Ovary (tissue), 9 donors: Measurements from ENCODE around the gene ATAD3B. TPM values are rescaled to one million over a fixed set of nuclear protein-coding genes. Genes with fewer than 3 reads are reported as not detected.

ENCODE experiments used
- DNase-seq, 5 donors: peaks; one replicate each; pipeline ENCODE4 v3.0.0-alpha.2; 2019 to 2020
- H3K27ac ChIP-seq, 2 donors: fragments of 200-600 bp; one replicate each; pipeline versions ENCODE4 v1.5.1 to v1.8.0; 2019 to 2022
- H3K27me3 ChIP-seq: fragments of 200-600 bp; one replicate; pipeline ENCODE4 v1.8.0; 2022
- H3K36me3 ChIP-seq: fragments of 200-600 bp; sonication (generic); one replicate; pipeline ENCODE4 v1.5.1; 2019
- H3K4me1 ChIP-seq: one replicate; pipeline ENCODE4 v1.8.1; 2013; ENCODE audit warnings: mild to moderate bottlenecking, moderate library complexity; ENCODE audit not compliant: insufficient read depth
- H3K4me3 ChIP-seq: fragments of 200-600 bp; sonication (generic); one replicate; pipeline ENCODE4 v1.5.1; 2017
- H3K9me3 ChIP-seq, 2 donors: fragments of 200-600 bp in 1 of 2; sonication (generic) in 1 of 2; one replicate each; pipeline versions ENCODE4 v1.5.1 to v1.8.1; 2013 to 2019; ENCODE audit warnings: mild to moderate bottlenecking in 1 of 2, moderate library complexity in 1 of 2
- CTCF ChIP-seq, 3 donors: fragments of 450-650 bp in 2 of 3; fragments of 200-600 bp in 1 of 3; IDR thresholded peaks; one replicate each; pipeline versions ENCODE4 v1.5.1 to v1.8.0; 2016 to 2022; ENCODE audit warnings: antibody characterized with exemption in 3 of 3, mild to moderate bottlenecking in 1 of 3
- EP300 ChIP-seq: sonication (generic); formaldehyde crosslinking; IDR thresholded peaks from one replicate; pipeline ENCODE4 v1.6.1; 2017; ENCODE audit warnings: antibody characterized with exemption
- POLR2A ChIP-seq: fragments of 450-650 bp; IDR thresholded peaks from one replicate; pipeline ENCODE4 v1.6.1; 2017; ENCODE audit warnings: antibody characterized with exemption, mild to moderate bottlenecking, moderate library complexity
- WGBS, 3 donors: extraction: QIAGEN DNeasy Blood & Tissue Kit in 1 of 3; methylation state at CpG; one replicate each; pipeline versions ENCODE4 v1.1.5 to v1.1.7; 2013 to 2017; 5-methylcytosine and 5-hydroxymethylcytosine counted together
- intact Hi-C, 4 donors: fragments of 100-400 bp; cut with DNase I; formaldehyde crosslinking; loops; one replicate each; pipeline versions ENCODE4 v1.11.0 to v1.15.1; 2022 to 2023
- polyA plus RNA-seq, 2 donors: library from polyadenylated mRNA; stranded (reverse); fragments of 200-250 nt in 1 of 2; fragments of 350-450 nt in 1 of 2; fragmentation: Illumina TruSeq in 1 of 2; extraction: RNeasy Lipid Tissue Mini Kit (QIAGEN cat#74804) in 1 of 2; gene quantifications; one replicate each; pipeline ENCODE4 v1.2.3, GENCODE V29; 2013 to 2014
- total RNA-seq, 7 donors: library from RNA; depleted of rRNA in 2 of 7; stranded (reverse); fragments of >200 nt in 2 of 7; fragmentation: NEBNext Ultra II Directional in 3 of 7; extraction: Animal tissue kit (Norgen Biotek cat#: 25700) in 3 of 7; gene quantifications; one replicate each; pipeline versions ENCODE4 v1.1.0 to v1.2.4, GENCODE V29; 2016 to 2023
- donor health status: DM: no; HTN: no; CAD: no; lungs with moderate emphysema.
- donor health status: DM: no; HTN: no; CAD: no.
- donor health status: Bipolar disorder and iron deficiency.
- donor health status: DM: yes; HTN: yes; CAD: no.
- donor health status: DM: no; HTN: no; CAD: no.
- donor health status: DM: yes; HTN: yes; CAD: no.

ATAD3B gene
- total and polyA plus RNA-seq, 9 donors: 1.0 to 26.5 (median 19.1) TPM

- Histone ChIP-seq H3K36me3 (no peaks in the 10 kb centered on the region), H3K4me1 (peaks cover 52% of the 10 kb centered on the region), H3K27ac (peak overlapping the region; percentile 83 to 96), H3K9me3 (no peaks in the 10 kb centered on the region), H3K4me3 (no peak overlapping the region), H3K27me3 (no peaks in the 10 kb centered on the region)
- intact Hi-C loops: no loop called here
- WGBS, 3 donors: 40 to 49% (median 40%) methylated on average over 32 to 34 of the region's 34 CpGs
- TF ChIP-seq CTCF (IDR thresholded peaks at IDR 0.05) (no peak), POLR2A (peak; percentile 19)
- DNase-seq: peak; percentile 65 to 74 (median 67)
Measured at GRCh38 chr1:1432951-1433803, 38.4 kb upstream of the ATAD3B start.

DNA sequence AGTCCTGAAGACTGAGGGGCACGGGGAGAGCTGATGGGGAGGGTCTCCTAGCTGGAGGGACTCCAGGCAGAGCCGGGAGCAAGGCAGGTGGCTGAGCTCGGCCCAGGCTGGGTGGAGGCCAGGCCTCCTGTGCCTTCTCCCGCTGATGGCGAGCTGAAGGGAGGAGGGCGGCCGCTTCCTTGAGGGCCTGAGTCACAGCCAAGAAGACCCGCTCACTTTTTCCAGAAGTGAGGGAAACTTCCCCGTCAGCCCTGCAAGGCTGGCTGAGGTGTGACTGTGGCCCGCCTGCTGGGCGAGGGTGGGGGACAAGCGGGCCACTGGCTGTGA lies 37.8 kb upstream of the ATAD3B start:
- intact Hi-C loops: no loop called here
- H3K27me3 ChIP-seq: no peaks in the 10 kb centered on the region
- no peaks in the 10 kb centered on the region for H3K36me3 ChIP-seq
- H3K27ac ChIP-seq: peak overlapping the region; percentile 83 to 96
- no peaks in the 10 kb centered on the region for H3K9me3 ChIP-seq
- peaks cover 52% of the 10 kb centered on the region for H3K4me1 ChIP-seq
- no peak overlapping the region for H3K4me3 ChIP-seq
- TF ChIP-seq POLR2A (no peak), EP300 (no peak), CTCF (IDR thresholded peaks at IDR 0.05) (no peak)
- DNase-seq: peak; percentile 61 to 72 (median 68)
- WGBS, 3 donors: 7 to 22% (median 10%) methylated on average over 9 to 12 of the region's 12 CpGs

- H3K27ac ChIP-seq: peak overlapping the region; percentile 83 to 96
- TF ChIP-seq POLR2A (no peak), CTCF (IDR thresholded peaks at IDR 0.05) (peak in 1 of 3 donors; percentile 13), EP300 (no peak)
- 13 to 21% (median 19%) methylated on average over 22 to 32 of the region's 32 CpGs for WGBS, 3 donors
Measured at GRCh38 chr1:1434131-1434823, 37.3 kb upstream of the ATAD3B start.

GRCh38 chr1:1434824-1435105 lies 36.8 kb upstream of the ATAD3B start:
- WGBS, 3 donors: 66 to 80% (median 76%) methylated on average over 4 of the region's 4 CpGs
- H3K27me3 ChIP-seq: no peaks in the 10 kb centered on the region
- no peaks in the 10 kb centered on the region for H3K36me3 ChIP-seq
- no peak for TF ChIP-seq POLR2A
- no peak for TF ChIP-seq CTCF (IDR thresholded peaks at IDR 0.05)
- no peak for TF ChIP-seq EP300
- intact Hi-C loops: no loop called here
- peak overlapping the region; percentile 49 for H3K4me3 ChIP-seq
- H3K27ac ChIP-seq: peak overlapping the region; percentile 42 to 96
- peaks cover 48% of the 10 kb centered on the region for H3K4me1 ChIP-seq
- DNase-seq: no peak
- H3K9me3 ChIP-seq: no peaks in the 10 kb centered on the region

More at GRCh38 chr1:1434131-1434823, 37.3 kb upstream of the ATAD3B start:
- Histone ChIP-seq H3K4me1 (peaks cover 52% of the 10 kb centered on the region), H3K36me3 (no peaks in the 10 kb centered on the region), H3K4me3 (no peak overlapping the region), H3K9me3 (no peaks in the 10 kb centered on the region), H3K27me3 (no peaks in the 10 kb centered on the region)
- DNase-seq: peak; percentile 78 to 89 (median 82)
- intact Hi-C loops: no loop called here
